Stimulated activated CD8-positive, alpha-beta memory T cell treated with anti-CD3 and anti-CD28 coated beads, Interleukin-4, amount 100 ng/mL, for 4 hours (primary cell): ENCODE measurements around the gene PON3.
A peak's percentile ranks its signal among the peaks of the same experiment; 100 is the strongest.

Experiments used
- DNase-seq, 2 donors: peaks; one replicate each; pipeline ENCODE4 v3.0.0-alpha.2; 2020; ENCODE audit warnings: low read depth in 2 of 2, low spot score in 1 of 2

The PON3 gene

DNA sequence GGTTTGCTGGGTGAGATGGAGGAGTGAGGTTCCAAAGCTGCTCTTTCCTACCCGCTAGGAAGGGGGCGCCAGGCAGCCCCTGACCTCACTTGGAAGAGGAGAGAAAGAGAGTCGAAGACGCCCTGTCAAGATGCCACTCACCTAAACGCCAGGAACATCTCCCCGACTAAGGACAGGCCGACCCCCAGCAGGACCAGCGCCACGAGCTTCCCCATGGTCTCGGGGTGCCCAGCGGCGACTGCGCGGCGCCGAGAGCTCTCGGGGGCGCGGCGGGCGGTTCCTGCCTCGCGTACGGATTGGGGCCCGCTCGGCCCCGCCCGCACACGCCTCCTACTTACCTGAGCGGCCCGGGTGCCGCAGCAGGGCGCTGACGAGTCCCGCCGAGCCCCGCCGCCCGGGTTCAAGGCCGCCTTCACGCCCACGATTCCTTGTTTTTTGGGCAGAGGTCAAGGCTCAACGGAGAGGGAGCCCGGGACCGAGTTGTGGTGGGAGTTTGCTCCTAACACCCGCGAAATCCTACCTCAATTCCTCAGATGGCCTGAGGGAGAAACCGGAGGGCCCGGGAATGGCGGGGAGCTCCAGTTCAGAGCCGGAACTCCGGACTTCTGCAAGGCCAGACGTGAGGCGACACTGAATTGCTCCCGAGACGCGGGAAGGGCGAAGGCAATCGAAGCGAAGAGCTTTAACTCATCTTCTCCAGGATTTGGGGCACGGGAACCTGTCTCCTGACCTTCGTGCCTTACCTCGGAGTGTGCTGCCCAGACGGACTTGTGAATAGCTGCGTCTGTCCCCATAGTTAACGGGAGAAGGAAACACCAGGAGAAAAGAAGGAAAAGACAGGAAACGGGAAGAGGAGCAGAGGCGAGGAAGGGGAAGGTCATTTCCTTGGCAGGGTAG lies at the start of gene PON3:
PON3 (minus strand) TSS at position 240 of the 897 bp plus-strand sequence; CDS start at position 215, 25 bp downstream.
- no peak for DNase-seq

DNA sequence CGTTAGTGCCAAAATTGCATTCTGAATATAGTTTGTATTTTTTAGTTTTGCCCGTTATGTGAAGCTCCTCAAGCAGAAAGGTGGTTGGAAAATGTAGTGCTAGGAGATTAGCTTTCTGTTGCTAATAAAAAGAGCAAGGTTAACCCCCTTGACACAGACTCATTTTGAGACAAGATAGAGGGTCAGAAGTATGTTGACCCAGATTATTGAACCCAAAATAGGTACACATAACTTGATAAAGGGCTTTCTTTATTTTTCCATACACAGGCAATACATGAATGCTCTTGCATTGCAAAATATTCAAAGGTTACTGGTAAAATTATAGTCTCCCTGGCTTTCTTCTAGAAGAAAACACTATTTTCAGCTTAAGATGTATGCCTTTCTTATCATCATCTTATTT lies 48.6 kb upstream of the PON3 start:
- no peak for DNase-seq

DNA sequence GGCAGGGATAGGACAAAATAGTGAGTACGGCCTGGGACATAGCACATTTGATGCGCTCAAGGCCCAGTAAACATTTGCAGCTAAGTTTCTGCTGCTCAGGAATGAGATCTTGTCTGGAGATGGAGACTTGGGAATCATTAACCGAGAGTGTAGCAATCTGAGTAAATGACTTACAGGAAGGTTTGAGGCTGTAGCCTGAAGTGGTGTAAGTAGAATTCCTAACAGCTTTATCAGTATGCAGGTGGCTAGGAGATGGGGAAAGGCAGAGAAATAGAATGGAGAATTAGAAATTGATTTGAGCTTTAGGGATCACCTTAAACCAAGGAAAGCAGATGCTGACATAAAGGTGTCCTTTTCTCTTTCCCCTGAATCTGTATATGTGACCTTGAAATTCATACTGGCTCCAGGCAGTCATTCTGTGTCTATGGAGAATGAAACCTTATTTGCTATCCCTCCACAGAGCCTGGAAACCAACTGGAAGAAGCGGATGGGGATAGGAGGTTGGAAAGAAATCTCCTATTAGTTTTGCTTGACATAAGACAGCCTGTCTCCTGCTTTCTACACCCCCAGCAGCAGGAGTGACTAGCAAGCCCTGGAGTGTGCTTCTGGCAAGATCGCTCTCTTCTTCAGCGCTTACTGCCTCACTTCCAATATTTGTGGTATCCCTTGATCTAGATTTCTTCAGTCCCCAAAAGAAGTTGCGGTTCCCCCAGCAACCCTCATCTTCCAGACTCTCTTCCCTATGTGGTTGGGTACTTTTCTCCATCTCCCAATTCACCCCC lies 45.1 kb upstream of the PON3 start:
- no peak for DNase-seq

DNA sequence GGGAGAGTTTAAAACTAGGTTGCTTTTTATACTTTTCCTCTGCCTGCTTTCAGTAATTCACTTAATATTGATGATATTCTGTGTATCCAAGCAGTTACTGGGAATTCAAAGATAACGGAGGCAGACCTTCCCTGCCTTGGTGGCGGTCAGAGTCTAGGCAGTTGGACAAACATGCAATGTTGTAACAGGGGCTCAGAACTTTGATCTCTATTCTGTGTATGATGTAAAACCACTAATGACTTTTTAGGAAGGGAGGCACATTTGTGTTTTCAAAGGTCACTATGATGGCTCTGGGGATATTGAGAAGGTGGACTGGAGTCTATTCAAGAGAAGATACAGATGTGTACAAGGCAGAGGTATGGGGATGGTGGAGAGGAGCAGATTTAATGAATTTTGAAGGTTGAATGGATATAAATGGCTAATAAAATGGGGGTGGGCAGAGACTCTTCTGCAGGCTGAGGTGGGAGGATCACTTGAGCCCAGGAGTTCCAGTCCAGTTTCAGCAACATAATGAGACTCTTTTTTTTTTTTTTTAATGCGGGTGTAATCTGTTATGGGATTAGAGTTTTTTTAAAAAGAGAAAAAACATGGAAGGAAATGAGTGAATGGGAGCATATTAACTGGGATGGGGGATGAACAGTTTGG lies 44.3 kb upstream of the PON3 start:
- DNase-seq, result no peak

DNA sequence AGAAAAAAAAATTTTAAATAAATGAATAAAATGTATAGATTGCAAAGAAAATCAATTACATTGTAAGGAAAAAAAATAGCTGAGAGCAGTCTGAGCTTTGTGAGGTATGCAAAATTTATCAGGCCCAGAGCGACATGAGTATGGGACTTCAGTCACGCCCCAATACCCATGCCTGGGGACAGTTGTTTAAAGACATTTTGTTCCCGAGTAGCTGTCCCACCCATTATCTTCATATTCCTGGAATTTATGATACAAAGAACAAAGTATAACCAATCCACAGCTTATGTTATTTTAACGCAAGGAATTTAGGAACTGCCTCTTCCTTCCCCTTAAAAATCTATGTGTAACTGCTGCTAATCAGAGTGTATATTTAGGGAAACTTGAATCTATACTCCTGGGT lies 40.2 kb upstream of the PON3 start:
- DNase-seq, result no peak

DNA sequence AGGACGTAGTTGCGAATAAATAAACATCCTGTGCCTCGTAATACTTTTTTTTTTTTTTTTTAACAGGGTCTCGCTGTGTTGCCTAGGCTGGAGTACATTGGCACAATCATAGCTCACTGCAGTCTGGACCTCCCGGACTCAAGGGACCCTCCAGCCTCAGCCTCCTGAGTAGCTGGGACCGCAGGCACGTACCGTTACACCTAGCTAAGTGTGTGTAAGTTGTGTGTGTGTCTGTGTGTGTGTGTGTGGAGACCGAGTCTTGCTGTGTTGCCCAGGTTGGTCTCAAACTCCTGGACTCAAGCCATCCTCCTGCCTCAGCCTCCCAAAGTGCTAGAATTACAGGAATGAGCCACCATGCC lies 39.2 kb upstream of the PON3 start:
- DNase-seq, result no peak

DNA sequence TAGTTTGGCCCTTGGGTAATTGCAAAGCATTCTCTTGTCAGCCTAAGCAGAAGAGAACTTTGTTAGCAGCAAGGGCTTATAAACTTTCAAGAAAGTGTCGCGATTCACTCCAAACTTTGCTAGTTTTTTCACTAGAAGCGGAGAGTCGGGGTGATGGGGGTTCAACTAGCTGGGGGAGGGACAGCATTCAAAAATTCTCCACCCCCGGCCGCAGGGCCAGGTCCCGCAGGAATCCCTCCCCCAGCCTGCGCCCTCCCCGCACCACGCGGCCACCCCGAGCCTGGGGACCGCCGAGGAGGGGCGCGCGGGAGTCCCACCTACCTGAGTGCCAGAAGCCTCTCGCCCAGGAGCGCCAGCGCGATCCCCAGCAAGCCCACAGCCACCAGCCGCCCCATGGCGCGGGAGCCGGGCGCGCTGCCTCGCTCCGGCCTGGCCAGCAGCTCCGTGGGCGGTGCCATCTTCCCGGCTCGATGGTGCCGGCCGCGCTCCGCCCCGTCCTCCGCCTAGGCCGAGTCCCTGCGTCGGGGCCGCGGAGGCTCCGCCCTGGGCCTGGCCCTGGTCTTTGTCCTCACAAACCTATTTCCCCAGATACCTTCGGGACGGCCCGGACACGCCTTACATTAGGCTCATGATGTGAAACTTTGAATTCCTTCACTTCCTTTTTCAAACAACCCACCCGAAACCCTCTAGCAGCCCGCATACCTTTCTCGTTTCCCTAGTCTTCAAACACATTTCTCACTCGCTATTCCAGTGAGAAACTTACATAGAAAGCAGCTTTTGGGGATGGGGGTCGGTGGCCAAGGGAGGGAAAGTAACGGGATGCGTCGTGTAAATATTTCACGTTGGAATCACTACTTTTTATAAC lies 38.6 kb upstream of the PON3 start, which contains the start of gene PON2:
PON2 (minus strand) TSS at position 472 of the 865 bp plus-strand sequence; CDS start at position 395, 77 bp downstream.
- peak in 1 of 2 donors; percentile 17 for DNase-seq

DNA sequence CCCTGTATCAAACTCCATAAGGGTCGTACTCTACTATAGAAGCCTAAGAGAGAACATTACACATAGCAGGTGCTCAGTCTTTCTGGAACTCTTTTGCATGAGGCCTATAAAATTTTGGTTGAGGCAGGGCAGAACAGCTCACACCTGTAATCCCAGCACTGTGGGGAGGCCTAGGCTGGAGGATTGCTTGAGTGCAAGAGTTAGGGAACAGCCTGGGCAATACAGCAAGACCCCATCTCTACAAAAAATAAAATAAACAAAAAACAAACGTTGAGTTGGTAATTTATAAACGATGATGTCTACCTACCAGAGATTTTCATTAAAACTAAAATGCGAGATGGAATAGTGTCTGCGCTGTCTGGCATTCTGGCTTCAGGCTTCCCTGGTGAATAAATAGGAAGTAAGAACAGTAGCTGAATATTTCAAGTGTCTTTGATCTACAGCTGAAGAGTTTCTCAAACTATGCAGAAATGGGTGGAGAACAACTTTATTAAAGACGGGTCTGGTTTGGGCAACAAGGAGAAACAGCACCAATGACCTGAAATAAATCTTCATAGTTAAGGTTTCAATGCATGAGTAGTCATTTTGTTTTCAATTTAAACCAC lies 37.9 kb upstream of the PON3 start:
- no peak for DNase-seq

DNA sequence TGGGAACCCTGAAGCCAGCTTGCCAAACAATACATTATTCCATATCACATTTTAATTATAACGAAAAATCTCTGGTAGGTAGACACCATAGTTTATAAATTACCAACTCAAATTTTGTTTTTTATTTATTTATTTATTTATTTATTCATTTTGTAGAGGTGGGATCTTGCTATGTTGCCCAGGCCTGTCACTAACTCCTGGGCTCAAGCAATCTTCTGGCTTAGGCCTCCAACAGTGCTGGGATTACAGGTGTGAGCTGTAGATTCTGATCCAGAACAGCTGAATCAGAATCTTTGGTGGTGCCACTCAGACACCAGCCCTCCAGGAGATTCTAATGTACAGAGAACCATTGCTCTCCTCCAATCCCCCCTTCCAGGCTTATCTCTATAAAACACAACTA lies 37.0 kb upstream of the PON3 start:
- DNase-seq, result no peak

DNA sequence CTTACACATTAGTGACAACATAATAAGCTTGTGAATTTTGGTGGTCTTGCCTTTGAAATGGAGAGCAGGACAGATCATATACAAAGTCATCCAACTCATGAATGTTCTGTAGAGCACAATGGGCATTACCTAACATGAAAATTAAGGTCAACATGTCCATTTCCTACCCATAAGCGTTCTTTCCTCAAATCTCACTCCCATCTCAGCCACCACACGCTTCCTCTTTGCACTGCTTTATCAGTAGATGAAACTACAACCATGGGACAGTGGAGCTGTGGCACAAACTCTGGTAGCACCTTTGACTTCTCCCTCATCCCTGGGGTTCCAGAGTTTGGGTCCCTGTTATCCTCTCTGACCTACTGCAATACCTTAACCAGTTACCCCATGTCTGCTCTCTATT lies 36.4 kb upstream of the PON3 start:
- DNase-seq, result no peak

DNA sequence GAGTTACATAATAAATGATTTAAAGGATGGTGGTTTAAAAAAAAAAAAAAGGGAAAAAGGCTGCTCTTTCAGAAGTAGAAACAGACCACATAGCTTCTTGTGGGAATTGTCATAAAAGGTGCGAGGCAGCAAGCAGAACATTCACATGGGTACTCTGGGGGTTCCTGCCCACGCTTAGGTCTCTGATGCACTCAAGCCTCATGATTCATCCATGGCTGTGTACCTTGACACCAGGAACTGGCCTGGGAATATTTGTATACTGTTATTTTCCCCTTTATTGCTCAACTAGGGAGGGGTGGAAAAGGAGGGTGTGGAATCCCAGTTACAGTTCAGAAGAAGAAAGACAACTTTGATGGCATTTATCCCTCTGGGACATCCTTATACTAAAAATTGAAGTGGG lies 34.7 kb upstream of the PON3 start:
- DNase-seq, result no peak

DNA sequence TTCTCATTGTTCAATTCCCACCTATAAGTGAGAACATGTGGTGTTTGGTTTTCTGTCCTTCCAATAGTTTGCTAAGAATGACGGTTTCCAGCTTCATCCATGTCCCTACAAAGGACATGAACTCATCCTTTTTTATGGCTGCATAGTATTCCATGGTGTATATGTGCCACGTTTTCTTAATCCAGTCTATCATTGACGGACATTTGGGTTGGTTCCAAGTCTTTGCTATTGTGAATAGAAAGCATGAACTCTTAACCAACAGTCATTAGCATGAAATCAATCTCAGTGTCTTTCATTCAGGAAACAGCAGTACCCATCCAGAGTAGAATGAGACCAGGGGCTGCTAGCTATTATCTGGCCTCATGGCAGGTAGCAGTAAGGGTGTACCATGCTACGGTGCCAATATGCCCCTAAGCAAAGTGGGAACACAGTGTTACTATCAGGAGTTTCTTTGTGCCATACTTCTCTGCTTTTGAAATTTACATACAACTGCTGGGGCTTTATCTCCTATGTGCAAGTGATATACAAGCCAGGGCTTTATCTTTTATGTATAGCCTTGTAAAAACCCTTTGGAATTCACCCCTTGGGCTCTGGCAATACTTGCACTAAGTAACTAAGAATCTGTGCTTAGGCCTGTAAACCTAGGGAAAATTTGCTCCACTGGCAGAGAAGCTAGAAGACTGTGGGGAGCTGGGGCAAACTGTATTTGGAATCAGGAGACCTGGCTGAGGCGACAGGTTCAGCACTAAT lies 33.2 kb upstream of the PON3 start:
- no peak for DNase-seq

DNA sequence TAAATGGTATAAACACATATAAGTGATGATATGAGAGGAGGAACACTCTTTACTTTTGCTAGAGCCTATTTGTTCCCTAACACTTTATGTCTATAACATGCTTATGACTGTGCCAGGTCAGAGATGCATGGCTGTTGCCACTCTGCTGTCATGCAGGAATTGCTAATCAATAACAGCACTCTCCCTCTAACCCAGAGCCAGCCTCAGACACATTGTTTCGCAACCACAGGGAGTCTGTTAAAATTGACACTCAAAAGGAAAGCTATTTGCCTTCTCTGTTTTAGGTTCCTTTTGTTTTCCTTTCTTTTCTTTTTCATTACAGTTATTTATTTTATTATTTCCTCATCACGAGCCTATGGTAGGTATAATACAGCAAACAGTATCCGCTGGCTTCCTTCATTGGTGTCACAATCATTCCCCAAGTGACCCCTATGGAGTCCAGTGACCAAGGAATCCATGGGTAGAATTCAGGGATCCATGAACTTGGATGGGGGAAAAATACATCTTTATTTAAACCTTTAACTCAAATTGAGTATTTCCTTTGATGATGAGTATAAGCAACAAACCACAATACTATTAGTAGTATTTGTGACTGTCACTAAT lies 31.8 kb upstream of the PON3 start:
- DNase-seq, result no peak

DNA sequence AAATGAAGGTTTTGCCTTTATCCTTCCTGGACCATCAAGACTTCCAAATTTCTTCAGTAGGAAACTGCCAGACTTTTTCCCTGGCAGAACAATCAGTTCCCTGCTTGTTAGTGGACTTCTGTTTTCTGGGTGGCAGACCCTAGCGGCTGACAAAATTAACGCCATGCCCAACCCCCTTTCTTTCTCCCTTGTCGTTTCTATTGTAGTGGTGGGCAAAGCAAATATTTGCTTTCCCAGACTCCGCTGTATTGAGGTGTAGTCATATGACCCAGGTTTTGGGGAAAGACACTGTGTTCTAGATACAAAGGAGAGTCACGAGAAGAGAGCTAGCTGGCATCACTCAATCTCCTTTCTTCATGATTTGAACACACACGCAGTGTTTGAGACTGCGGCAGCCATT lies 31.0 kb upstream of the PON3 start:
- no peak for DNase-seq

DNA sequence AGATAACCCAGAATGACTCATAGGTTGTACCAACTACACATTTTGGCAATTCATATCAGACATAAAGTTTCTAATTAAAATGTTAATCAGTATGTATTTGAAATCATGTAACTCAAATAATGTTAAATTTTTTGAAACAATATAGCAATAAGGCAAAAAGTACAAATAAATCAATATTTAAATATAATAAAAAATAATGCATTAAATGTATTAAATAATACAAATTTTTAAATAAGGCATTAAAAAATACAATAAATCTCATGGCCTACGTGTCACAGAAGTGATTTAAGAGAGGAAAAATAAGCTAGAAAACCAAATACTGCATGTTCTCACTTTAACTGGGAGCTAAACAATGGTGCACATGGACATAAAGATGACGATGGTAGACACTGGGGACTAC lies 29.5 kb upstream of the PON3 start:
- no peak for DNase-seq

DNA sequence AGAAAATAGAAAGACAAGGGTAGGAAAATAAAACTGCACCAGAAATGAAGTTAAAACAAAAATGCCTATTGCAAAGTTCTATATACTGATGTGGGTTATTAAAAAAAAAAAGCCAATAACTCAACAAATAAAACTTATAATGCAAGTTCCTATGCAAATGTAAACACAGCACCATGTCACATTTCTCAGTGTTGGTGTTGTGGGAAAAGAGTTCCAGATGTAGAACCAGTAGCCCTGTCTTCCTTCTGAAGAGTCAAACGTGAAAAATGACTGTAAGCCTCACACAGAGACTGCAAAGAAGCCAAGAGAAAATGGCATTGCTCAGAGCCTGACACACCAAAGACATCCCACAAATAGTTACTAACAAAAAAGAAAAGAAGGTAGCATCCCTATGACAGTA lies 28.5 kb upstream of the PON3 start:
- no peak for DNase-seq

DNA sequence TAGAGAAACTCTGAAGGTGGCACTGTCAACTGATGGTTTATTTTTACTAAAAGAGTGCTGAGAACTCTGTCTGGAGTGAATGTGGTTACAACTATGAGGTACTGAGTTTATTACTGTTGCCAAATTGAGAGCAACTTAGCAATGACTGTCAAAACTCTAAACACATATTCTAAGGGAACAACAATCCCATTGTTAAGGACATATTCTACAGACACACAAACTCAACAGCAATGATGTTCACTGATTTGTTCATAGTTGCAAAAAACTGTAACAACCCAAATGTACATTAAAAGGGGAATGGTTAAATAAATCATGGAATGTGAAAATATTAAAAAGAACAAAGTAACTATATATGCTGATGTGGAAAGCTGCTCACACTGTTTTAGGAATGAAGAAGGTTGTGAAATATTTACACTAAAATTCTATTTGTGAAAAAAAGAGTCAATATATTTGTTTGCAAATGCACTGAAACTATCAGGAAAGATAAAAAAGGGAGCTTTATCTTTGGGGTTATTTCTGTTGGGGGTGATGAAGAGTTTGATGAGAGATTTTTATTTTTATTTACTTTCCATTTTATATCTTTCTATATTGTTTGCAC lies 25.8 kb upstream of the PON3 start:
- no peak for DNase-seq

DNA sequence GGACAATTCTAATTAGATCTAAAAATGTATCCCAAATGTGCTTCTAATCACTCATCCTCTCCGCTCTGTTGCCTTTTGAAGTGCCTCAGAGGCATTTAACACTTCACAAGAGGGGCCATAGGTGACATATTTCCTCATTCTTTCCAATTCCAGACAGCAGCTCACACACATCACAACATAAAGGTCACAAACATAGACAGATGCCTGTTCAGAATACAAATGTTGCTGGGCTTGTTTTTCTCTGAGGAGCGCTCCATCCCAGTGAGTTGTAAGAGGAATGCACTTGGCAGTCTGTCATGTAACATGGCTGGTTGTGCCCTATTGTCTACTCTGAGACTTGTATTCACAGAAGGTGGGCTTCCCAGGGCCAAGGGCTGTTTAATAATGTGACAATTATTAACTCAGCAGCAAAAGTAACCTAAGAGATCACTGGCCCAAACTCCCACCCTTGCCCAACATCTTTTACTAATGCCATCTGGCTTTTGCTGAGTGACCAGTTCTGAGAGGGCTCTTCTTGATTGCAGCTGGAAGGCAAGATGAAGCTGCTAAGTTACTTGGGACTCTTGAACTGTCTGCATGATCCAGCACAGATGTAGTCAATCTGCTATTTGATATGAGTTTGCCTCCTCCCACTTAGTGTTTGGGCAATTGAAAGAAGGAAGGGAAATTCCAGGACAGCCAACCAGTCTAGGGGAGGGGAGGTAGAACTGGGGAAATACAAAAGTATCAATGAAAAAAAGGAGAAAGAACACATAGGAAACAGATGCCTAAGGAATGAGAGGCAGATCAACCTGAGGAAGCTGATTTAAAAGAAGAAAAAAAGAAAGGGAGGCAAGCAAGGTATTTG lies 25.0 kb upstream of the PON3 start:
- no peak for DNase-seq
